LNCaP clone FGC (cell line): ENCODE measurements around the gene SDHC.

ENCODE experiments used
- DNase-seq: peaks from one replicate; pipeline ENCODE4 v3.0.0-alpha.2; 2011; ENCODE audit warnings: low read depth
- H3K4me3 ChIP-seq: 2 replicates; pipeline ENCODE4 v1.5.1; 2011; ENCODE audit warnings: mild to moderate bottlenecking, low read depth, low read length, control low read depth
- CTCF ChIP-seq: IDR thresholded peaks from 2 replicates; pipeline ENCODE4 v1.5.1; 2012; ENCODE audit warnings: mild to moderate bottlenecking; ENCODE audit not compliant: control insufficient read depth, insufficient read depth; ENCODE audit errors: extremely low read depth

Gene SDHC

GRCh38 chr1:161282991-161283390, 31.2 kb upstream of the SDHC start:
- no peak for DNase-seq
- no peak for TF ChIP-seq CTCF

DNA sequence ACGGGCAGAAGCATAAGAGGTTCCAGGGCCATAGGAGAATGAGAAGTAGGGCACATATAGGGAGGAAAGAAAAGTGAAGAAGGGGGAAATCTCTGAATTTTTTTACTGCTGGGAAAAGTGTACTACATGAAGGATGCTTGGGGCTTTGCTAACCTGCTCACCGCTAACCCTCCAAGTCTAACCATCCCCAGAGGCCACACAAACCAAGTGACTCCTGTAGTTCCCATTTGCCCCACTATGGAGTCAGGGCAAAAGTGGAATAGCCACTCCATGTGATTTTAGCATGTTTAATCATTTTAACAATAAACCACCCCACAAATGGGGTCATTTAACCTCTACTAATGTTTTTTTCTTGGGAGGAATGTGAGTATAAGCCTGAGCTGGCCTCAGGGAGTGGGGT, 29.1 kb upstream of the SDHC start:
- DNase-seq, result no peak
- TF ChIP-seq CTCF, result no peak
- H3K4me3 ChIP-seq, result no peak overlapping the region

More at GRCh38 chr1:161282991-161283390, 31.2 kb upstream of the SDHC start:
- no peak overlapping the region for H3K4me3 ChIP-seq

- TF ChIP-seq CTCF, result no peak
- DNase-seq, result no peak
- H3K4me3 ChIP-seq, result no peak overlapping the region
Measured at GRCh38 chr1:161285521-161285920, 28.7 kb upstream of the SDHC start.

- no peak for DNase-seq
Measured at GRCh38 chr1:161287482-161288054, 26.6 kb upstream of the SDHC start.

GRCh38 chr1:161290779-161291178, 23.4 kb upstream of the SDHC start:
- no peak overlapping the region for H3K4me3 ChIP-seq
- no peak for TF ChIP-seq CTCF
- DNase-seq, result no peak

More at GRCh38 chr1:161287482-161288054, 26.6 kb upstream of the SDHC start:
- no peak for TF ChIP-seq CTCF
- no peak overlapping the region for H3K4me3 ChIP-seq

DNA sequence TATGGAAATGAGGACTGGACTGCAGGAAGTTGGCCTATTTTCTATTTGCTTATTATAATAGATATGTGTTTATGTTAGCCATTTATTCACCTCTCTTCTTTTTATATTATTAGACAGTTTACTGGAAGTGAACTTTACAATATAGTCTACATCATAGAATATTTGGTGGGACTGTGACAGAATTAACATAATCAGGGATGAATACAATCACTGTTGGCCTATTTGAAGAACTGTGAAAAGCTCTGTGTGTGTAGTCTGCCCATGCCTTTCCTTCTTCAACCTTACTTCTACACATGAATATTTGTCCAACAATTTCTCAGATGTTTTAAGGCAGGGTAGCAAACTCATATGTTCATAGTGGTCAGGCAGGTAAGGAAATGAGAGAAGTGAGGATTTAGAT, 16.8 kb upstream of the SDHC start:
- no peak overlapping the region for H3K4me3 ChIP-seq
- DNase-seq, result no peak
- no peak for TF ChIP-seq CTCF

- no peak for DNase-seq
- TF ChIP-seq CTCF, result no peak
Measured at GRCh38 chr1:161298116-161298515, 16.1 kb upstream of the SDHC start.

More at GRCh38 chr1:161298116-161298515, 16.1 kb upstream of the SDHC start:
- H3K4me3 ChIP-seq, result no peak overlapping the region
